Measurements from ENCODE around the gene SPSB4. TPM values are rescaled to one million over a fixed set of nuclear protein-coding genes. Genes with fewer than 3 reads are reported as not detected.

Gene SPSB4
- total and polyA plus RNA-seq, 4 donors, result 0.19 to 1.9 (median 0.87) TPM

DNA sequence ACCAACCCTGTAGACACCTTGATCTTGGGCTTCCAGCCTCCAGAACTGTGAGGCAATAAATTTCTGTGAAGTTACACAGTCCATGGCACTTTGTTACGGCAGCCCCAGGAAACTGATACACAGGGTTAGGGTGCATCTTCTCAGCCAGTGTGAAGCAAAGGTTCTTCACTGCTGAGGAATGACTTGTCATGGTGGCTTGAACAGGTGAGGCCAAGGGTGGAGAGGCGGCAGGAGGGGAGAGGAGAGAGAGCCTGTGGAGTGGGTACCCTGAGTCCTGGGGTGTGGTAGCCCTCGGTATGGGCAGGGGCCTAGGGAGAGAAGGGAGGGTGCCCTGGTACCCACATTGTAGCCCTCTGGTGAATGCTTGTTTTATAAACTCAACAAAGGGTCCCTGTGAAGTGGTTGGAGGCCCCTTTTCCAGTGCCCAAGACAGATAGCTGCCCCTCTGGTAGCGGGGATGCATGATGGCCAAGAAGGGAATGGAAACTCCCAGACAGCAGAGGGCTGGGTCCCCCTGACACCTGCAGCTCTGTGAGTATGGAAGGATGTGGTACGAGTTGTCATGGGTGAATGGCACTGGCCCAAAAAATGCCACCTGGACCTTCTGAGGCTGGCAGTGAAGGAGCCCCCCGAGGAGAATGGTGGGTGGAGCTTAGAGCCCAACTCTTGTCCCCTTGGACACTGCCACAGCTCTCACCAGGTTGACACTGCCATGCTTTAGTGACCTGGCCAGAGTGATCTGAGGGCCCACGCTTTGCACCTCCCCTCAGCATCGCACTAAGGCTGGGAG, 49.6 kb downstream of the SPSB4 start:
- Histone ChIP-seq H3K4me3 (ENCODE audit: low read depth in 1 of 3, low read length in 3 of 3) (no peak overlapping the region), H3K27me3 (ENCODE audit: control insufficient read depth in 4 of 4, insufficient read depth in 4 of 4, low read length in 3 of 4) (no peaks in the 10 kb centered on the region), H3K36me3 (ENCODE audit: control insufficient read depth in 4 of 4, insufficient read depth in 3 of 4, low read depth in 1 of 4, low read length in 3 of 4) (no peaks in the 10 kb centered on the region), H3K9me3 (ENCODE audit: control insufficient read depth in 4 of 4, low read length in 3 of 4) (peaks cover 0 to 4% (median 0%) of the 10 kb centered on the region in 4 donors), H3K9ac (ENCODE audit: low read depth in 1 of 2, low read length in 2 of 2) (no peak overlapping the region), H3K4me1 (ENCODE audit: control insufficient read depth in 4 of 4, insufficient read depth in 4 of 4, low read length in 3 of 4) (no peaks in the 10 kb centered on the region), H3K27ac (ENCODE audit: low read depth in 1 of 2, low read length in 2 of 2) (no peak overlapping the region)
- DNase-seq (ENCODE audit: low spot score), result no peak
- 86% methylated on average over 8 of the region's 8 CpGs for WGBS
- TF ChIP-seq, protein P1, sequence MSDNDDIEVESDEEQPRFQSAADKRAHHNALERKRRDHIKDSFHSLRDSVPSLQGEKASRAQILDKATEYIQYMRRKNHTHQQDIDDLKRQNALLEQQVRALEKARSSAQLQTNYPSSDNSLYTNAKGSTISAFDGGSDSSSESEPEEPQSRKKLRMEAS (IDR thresholded peaks at IDR 0.05), result no peak
- TF ChIP-seq REST (IDR thresholded peaks at IDR 0.05), result no peak
- no peak for TF ChIP-seq JUND (IDR thresholded peaks at IDR 0.05)
- no peak for TF ChIP-seq HNF4A (conservative IDR thresholded peaks at IDR 0.05)
- TF ChIP-seq CTCF (IDR thresholded peaks at IDR 0.05; ENCODE audit: low read depth, low read length, missing input control), result no peak
- TF ChIP-seq GABPA (IDR thresholded peaks at IDR 0.05 in 1 of 2, conservative IDR thresholded peaks at IDR 0.05 in 1 of 2), result no peak
- TF ChIP-seq NR2F2 (IDR thresholded peaks at IDR 0.05), result no peak
- TF ChIP-seq ATF3 (IDR thresholded peaks at IDR 0.05), result no peak
- no peak for TF ChIP-seq YY1 (IDR thresholded peaks at IDR 0.05)
- TF ChIP-seq, protein P2, sequence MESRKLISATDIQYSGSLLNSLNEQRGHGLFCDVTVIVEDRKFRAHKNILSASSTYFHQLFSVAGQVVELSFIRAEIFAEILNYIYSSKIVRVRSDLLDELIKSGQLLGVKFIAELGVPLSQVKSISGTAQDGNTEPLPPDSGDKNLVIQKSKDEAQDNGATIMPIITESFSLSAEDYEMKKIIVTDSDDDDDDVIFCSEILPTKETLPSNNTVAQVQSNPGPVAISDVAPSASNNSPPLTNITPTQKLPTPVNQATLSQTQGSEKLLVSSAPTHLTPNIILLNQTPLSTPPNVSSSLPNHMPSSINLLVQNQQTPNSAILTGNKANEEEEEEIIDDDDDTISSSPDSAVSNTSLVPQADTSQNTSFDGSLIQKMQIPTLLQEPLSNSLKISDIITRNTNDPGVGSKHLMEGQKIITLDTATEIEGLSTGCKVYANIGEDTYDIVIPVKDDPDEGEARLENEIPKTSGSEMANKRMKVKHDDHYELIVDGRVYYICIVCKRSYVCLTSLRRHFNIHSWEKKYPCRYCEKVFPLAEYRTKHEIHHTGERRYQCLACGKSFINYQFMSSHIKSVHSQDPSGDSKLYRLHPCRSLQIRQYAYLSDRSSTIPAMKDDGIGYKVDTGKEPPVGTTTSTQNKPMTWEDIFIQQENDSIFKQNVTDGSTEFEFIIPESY (IDR thresholded peaks at IDR 0.05), result no peak
- TF ChIP-seq FOXA1 (IDR thresholded peaks at IDR 0.05), result no peak
- TF ChIP-seq EGR1 (IDR thresholded peaks at IDR 0.05; ENCODE audit: low read depth in 2 of 2), result no peak
- no peak for TF ChIP-seq RXRA (IDR thresholded peaks at IDR 0.05)
- TF ChIP-seq RAD21 (IDR thresholded peaks at IDR 0.05), result no peak
- no peak for TF ChIP-seq SP1 (IDR thresholded peaks at IDR 0.05)
- no peak for TF ChIP-seq FOXA2 (IDR thresholded peaks at IDR 0.05)

Measured in liver (tissue), 9 donors.